GM19324 (cell line): ENCODE results near the gene HMCN1.

Experiments used
- ATAC-seq: cut with Tn5 transposase; IDR thresholded peaks from one replicate; pipeline ENCODE4 v1.9.1; 2021; ENCODE audit warnings: mild to moderate bottlenecking, moderate library complexity; ENCODE audit not compliant: unreplicated experiment, low FRiP score

Gene HMCN1

DNA sequence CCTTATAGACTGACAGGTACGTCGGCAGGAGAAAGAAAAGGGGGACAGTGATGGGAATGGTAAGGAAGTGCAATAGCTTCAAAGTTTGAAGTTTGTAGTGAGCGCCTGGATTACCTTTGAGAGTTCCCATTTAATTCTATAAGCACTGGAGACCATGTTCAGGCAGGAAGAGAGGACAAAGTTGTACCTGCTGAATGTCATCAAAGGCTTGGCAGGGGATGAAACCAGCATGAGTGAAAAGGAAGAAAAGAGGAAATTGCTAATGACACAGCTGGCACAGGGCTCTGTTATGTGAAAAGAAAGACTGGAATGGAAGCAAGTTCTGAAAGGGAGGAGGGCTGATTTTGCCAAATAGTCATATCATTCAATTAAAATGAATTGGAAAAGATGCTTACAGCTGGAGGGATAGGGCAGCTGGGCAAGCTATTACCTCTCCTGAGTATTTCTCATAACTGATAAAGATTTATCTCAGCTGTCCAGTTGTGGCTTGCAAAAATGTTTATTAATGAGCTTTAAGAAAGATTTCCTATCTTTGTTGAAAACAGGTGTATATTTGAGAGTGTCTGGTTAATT, 109.2 kb downstream of the HMCN1 start:
- ATAC-seq, result no peak

DNA sequence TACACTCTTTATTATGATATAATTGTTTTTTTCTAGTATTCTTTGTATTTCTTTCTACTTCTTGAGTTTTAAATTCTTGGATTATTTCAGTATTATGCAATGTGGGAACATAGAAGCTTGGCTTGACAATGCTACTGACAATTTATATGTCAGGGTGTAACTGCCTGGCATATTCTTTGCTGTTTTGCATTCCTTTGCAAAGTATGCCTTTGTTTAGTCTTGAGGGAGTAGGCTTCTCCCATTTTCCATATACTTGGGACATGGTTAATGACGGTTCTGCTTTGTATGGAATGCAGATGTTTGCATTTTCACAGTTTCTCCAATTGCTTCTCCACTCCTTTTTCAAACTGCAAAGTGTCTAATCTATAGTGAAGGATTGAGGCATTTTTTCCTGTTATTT, 109.8 kb downstream of the HMCN1 start:
- no peak for ATAC-seq

DNA sequence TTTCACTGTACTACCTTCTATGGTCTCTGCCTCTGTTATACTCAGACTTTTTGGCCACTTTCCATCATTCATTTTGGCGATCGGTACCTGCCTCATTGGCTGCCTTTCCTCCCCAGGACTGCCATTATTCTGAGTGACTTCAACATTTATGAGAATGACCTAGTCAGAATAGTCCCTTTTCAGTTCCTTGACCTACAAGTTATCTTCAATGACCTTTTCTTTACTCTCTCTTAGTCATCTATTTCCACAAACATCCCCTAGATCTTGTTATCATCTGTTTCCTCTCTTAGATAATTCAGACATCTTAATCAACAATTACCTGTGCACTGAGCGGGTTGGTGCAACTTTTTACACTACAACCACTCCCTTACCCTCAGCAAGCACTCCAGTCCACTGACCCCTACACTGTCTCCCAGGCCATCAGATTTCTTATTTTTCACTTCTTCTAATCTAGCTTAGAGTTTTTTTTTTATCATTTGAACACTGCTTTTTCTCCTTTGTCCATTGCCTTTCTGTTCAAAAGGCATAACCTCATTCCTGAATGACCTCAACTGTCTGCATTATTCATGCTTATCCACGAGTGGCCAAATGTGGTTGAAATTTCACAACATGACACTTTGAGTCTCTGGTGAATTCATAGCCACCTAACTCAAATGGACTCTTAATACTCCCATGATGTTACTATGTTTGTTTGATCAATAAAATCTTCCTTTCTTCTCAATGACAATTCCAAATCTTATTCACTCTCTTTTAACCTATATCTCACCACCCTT, 112.7 kb downstream of the HMCN1 start:
- no peak for ATAC-seq

DNA sequence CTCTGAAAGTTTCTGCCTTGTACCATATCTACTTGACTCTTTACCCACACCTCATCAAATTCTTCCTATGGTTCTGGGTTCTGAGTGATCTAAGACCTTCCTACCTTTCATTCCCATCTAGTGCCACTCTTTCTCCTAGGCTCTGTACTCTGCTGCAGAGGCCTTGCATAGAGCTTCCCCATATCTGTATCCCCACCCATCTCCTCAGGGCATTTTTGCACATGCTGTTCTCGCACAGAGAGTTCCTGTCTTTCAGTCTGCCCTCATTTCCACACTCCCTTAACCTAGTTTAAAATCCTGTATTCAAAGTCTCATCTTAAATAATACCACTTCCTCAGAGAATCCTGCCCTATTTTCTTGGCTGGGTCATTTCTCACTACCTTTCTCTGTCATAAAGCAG, 114.8 kb downstream of the HMCN1 start:
- no peak for ATAC-seq

DNA sequence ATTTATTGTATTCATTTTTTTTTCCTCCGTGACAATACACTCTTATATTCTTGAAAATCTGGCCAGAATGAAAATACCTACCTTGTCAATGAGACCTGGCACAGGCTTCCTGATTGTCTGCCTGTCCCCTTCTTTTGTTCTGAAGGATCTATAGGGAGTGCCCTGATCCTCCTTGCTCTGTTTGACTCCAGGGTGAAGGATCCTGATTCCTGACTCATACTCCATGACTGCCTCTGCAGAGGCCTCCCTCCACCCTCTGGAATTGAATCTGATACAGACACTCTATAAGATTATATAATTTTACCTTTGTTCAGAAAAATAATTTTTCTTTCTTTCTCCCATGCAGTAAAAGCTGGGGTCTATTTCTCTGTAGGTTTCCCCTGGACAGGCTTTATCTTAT, 116.2 kb downstream of the HMCN1 start:
- ATAC-seq, result no peak

- ATAC-seq, result no peak
Measured at GRCh38 chr1:185853739-185854138, 119.5 kb downstream of the HMCN1 start.

- no peak for ATAC-seq
Measured at GRCh38 chr1:185856482-185856881, 122.3 kb downstream of the HMCN1 start.

DNA sequence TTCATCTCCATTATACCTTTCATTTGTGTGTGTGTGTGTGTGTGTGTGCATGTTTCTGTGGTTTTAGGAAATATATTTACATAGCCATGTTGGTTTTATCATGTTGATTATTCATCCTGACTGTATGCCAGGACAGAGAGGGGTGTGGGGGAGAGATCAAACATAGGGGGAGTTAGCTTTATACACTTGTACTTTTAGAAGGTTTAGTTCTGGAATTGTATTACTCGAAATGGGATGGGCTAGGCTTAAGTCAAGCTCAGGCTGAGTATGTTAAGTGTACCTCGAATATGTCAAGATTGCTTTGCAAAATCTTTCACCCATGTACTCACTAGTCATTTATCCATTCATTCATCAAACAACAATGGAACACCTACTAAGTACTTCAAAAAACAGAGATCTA, 123.3 kb downstream of the HMCN1 start:
- no peak for ATAC-seq

DNA sequence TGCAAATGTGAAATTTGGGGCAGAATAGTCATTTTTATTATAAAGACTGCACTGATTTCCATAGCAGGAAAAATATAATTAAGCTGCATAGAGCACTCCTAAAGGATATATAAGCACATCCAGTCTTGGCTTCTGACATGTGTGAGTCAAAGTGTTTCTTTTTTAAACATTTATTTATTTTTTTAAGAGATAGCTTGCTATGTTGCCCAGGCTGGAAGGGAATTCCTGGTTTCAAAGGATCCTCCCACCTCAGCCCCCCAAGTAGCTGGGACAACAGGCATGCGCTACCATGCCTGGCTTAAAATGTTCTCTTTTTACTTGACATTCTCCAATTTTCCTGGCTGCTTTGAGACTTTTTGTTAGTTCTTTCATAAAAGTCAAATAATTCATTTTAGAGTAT, 126.1 kb downstream of the HMCN1 start:
- no peak for ATAC-seq

GRCh38 chr1:185860859-185861258, 126.7 kb downstream of the HMCN1 start:
- ATAC-seq, result no peak

- no peak for ATAC-seq
Measured at GRCh38 chr1:185861630-185862029, 127.4 kb downstream of the HMCN1 start.

DNA sequence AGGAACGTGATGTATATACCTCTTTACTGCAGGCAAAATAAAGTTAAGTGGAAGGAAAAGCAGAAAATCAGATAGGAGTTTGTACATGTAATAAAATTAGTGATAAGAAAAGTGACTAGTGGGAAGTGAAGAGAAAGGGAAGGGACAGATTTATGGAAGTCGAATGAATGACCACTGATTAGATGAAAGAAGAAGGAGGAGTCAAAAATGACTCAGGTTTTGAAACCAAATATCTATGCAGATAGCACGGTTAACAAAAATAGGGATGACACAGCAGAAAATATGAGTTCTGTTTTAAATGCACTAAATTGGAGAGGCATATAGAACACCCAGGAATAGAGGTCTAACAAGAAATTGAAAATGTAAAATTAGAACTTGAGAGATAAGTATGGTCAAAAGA, 128.0 kb downstream of the HMCN1 start:
- ATAC-seq, result no peak

DNA sequence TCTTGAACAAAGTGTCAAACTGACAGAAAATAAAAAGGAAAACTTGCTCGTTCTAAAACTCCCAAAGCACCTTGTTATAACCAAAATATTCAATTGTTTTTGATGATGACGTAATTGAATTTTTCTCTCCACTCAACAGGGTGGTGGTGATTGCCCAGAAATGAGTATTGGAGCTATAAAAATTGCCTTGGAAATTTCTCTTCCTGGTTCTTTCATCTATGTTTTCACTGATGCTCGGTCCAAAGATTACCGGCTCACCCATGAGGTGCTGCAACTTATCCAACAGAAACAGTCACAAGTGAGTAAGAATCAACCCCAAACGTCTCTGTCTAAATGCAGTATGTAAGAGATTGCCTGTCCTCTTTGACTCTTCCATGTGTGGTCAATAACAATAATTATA, 130.1 kb downstream of the HMCN1 start:
- ATAC-seq, result no peak

DNA sequence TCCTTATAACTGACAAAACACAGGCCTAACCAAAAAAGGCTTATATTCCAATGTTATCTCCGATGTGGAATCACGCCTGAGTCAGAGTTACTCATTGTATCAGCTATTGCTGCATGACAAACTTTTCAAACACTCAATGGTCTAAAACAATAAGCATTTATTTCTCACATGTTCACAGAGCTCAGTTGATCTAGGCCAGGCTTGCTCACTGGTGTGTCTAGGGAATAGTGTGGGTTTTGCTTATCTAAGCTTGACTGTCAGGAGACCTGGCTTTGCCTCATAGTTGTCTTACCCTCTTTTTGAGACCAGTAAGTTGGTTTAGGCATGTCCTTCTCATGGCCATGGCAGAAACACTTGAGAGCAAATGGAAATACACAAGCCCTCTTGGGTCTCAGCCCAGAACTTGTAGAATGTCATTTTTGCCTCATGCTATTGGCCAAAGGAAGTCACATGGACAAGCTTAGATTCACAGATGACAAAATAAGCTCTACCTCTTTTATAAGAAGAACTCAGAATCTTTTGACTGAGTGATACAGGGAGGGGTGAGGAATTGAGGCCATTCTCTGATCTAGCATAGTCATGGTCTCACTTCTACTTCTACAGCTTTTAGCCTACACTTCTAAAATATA, 130.8 kb downstream of the HMCN1 start:
- no peak for ATAC-seq

- no peak for ATAC-seq
Measured at GRCh38 chr1:185869590-185869989, 135.4 kb downstream of the HMCN1 start.

DNA sequence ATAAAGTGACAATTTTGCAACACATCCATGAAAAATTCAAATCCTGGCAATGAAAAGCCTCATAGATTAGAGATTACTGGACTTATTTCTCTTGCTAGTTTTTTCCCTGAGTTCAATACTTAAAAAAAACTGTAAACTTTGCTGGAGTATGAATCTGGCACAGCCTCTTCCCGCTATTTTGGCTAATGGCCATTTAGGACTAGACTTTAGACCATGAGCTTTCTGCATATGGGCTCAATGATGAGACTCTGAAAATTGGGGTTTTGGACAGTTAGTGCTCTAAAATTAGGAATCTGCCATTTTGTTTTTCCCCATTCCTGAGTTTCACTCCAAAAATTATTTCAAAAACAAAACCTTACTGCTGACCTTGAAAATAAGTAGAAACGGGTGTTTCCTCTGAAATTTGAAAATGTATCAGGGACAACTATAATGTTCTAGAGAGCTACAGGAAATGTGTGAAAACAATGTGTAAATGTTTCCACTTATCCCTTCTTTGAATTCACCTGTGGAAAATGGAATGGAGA, 137.5 kb downstream of the HMCN1 start:
- no peak for ATAC-seq

DNA sequence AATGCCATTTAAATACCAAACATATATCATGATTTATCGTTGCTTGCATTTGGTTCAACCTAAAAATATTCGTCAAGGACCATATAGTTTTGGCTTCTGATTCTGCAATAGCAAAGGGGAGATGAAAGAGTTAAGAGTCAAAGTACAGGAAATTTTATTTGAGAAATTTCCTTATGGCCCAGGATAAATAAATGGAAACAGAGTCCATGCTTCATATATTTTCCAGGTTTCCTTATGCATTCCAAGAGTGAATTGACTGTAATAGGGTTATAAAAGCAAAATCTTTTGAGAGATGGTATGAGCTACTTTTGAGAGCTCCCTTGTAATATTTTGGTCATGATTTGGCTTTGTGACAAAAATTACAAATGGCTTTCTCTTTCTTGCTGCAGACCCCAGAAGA, 140.1 kb downstream of the HMCN1 start:
- no peak for ATAC-seq

- ATAC-seq, result no peak
Measured at GRCh38 chr1:185880330-185880729, 146.1 kb downstream of the HMCN1 start.

GRCh38 chr1:185880779-185881333, 146.7 kb downstream of the HMCN1 start:
- no peak for ATAC-seq

DNA sequence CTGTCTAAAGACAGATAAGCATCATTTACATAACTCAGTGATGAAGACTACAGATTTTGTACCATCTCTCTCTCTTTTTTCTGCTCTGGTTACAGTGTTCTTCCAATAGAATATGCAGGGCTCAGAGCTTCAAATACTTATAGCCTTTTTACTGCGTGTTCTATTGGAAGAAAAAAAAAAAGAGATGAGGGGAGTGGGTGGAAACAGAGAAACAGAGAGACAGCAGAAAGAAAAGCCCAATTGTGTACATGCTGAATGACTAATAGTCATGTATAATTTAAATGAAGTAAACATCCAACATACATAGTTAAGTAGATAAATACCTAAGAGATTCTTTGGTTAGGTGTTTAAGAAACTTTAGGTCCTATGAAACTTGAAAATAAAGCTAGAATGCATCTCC, 151.9 kb downstream of the HMCN1 start:
- ATAC-seq, result no peak

GRCh38 chr1:185886671-185887070, 152.5 kb downstream of the HMCN1 start:
- ATAC-seq, result no peak
